ENCODE results near the gene SACM1L.
"Not testable (repeated sequence)": the region's sequence is repeated elsewhere in the genome, so short reads cannot be mapped to it uniquely, and the experiment has no call there.

The SACM1L gene

DNA sequence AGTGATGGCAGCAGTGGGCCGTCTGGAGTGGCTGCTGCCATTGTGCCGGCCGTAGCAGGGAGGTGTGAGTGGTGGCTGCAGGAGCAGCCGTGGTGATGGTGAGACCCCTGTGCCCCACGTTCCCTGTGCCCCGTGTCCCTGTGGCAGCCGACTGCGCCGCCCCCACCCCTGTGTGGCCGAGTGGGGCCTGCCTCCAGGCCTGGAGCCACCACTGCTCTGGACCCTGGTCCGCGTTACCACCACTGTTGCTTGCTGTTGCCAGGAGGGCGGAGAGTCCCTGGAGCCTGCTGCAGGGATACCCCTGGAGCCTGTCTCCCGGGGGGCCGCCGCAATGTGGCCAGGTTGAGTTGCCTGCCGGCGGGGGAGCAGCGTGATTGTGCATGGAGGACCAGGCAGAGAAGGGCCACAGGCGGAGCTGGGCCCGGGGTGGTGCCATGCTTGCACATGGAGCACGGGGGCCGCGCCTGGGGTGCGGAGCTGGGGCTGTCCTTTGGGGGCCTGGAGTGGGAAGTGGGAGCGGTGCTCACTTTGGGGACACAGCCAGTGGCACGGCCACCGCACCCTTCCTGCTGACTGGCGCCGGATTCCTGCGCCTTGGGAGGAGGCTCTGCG, 57.1 kb downstream of the SACM1L start:
- no peak for DNase-seq

DNA sequence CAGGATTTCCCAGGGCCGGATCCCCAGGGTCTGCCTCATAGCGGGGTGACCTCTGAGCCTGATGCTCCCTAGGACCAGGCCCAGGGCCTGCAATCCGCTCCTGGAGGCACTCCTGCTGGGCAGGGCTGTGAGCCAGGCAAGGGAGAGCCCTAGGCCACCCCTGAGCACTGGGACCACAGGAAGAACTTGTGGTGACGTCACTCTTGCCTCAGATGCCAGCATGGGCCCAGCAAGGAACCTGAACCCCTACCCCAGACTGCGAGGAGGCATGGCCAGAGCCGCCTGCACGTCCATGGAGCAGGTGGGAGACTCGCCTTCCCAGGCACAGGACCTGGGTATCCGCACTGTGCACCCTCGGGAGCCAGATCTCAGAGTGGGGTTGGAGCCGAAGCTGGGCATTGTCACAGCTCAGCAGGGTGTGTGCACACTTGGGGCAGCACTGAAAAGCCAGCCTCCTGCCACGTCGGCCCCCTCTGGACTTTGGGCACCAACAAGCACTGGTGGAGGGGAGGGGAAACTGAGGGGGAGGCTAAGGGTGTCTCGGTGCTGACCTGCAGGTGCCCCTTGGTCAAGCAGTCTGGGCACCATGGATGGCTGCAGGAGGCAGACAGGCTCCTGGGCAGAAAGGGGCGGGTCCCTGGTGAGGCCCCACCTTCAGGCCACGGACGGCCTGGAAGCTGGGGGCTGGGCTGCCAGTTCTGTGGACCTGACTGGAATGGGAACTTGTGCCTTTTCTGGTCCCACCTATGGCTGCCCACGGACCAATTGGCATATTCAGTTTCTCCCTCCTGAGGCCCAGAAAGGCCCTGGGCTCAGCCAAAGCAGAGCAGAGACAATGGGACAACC, 57.8 kb downstream of the SACM1L start:
- no peak for DNase-seq

DNA sequence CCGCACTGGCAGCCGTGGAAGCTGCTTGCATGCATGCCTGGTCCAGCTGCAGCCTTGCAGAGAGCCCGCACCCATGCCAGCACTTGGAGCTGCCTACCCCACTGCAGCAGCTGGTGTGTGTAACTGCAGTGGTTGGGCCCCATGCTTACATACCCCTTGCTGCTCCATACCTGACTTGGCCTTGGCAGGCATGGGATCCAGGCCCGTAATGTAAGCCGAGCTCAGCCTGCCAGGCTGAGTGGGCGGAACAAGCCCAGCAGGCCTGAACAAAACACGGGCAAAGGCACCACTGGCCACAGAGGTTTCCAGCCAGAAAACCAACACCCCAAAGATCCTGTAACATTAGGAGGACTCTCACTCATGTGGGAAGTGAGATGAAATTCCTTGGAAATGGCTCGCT, 58.9 kb downstream of the SACM1L start:
- no peak for DNase-seq

- DNase-seq = not testable (repeated sequence)
Measured at GRCh38 chr3:45749036-45749600, 59.9 kb downstream of the SACM1L start.

DNA sequence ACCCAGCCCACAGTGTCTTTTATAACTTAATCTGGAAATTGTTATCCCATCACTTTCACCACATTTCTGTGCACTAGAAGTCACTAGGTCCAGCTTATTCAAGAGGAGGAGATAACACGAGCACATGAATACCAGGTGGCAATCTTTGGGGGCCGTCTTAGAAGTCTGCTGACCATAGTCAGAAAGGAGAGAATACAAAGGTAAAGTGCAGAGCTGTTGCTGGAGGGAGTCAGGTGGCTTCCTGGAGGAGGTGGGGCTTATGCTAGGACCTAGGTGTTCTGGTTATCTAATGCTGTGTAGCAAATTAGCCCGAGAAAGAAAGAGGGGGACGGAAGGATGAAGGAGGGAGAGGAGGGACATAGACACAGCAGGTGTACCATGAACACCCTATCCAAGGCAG, 60.7 kb downstream of the SACM1L start:
- DNase-seq = no peak

DNA sequence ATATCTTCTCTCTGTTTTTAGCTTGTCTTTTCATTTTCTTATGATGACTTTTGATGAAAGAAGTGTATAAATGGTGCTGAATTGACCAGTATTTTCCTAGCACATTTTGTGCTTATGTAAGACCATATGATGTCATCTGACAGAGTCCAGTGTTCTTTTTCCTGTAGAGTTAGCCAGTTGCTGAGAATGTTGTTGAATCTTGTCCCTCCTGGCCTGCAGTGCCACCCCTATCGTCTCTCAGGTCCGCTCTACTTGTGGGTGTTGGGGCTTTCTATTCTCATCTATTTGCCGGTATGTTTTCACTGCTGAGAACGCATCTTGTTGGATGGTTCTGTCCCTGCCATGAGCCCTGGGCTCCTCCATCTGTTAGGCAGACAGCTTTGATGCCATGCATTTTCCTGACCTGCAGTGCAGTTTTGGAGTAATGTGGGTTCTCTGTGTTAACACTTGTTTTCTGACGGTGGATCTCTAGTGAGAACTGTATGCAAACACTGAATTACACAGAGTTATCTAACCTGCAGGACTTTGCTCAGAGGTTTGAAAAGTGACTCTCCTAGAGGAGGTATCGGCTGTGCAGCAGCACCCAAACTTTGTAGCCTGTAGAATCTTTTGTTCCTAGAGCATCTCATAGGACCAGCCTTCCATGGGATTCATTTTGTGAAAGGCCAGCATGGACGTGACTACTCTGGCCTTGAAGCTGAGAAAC, 62.5 kb downstream of the SACM1L start:
- DNase-seq = no peak

GRCh38 chr3:45753095-45753494, 63.9 kb downstream of the SACM1L start:
- no peak for DNase-seq

DNA sequence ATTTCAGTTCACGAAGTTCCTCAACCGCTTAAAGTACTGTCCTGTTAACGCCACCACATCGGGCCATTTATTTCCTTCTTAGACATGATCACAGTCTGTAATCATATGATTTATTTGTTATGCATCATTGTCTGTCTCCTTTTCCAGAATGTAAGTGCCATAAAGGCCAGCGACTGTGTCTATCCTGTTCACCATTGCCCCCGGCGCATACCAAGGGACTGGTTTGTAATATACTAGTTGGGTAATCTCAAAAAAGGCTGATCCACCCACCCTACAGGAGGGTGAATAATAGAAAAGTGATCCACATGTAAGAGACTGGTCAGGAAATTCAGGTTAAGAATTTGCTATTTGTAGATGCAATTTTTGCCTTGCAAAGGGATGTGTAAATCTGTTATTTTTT, 65.3 kb downstream of the SACM1L start:
- no peak for DNase-seq

DNA sequence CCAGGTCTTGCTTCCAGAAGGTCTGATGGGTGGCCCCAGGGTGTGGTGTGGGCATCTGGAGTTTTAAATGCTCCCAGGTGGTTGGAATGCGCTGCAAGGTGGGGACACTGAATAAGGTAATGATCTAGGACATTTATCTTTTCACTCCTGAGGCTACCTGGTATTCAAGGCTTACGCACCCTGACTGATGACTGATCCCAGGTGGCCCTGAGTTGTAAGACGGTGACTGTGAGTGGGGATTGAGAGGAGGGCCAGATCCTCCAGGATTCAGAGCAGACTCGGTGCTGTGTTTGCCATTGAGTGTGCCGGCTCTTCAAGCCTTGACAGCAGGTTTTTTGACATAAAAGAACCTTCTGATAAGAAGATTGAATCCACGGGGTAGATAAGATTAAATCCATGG, 66.9 kb downstream of the SACM1L start:
- DNase-seq = no peak

- not testable (repeated sequence) for DNase-seq
Measured at GRCh38 chr3:45757141-45757540, 67.9 kb downstream of the SACM1L start.

GRCh38 chr3:45758871-45759270, 69.7 kb downstream of the SACM1L start:
- no peak for DNase-seq

DNA sequence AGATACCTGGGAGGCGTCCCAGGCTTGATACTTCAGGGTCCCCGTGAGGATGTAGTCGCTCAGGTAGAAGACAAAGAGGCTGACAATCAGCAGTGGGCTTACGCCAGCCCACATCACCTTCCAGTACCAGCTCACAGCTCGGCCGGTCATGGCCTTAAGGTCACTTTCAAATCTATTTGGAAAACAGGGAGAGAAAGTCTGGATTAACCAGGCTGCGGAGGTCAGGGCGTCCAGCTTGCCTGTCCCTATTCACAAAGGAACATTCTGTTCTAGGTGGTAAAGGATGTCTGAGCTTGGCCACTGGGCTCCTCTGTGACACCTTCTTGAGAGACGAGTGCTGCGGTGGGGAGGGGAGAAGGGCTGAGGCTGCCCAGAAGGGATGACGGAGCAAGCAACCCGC, 70.7 kb downstream of the SACM1L start:
- no peak for DNase-seq

DNA sequence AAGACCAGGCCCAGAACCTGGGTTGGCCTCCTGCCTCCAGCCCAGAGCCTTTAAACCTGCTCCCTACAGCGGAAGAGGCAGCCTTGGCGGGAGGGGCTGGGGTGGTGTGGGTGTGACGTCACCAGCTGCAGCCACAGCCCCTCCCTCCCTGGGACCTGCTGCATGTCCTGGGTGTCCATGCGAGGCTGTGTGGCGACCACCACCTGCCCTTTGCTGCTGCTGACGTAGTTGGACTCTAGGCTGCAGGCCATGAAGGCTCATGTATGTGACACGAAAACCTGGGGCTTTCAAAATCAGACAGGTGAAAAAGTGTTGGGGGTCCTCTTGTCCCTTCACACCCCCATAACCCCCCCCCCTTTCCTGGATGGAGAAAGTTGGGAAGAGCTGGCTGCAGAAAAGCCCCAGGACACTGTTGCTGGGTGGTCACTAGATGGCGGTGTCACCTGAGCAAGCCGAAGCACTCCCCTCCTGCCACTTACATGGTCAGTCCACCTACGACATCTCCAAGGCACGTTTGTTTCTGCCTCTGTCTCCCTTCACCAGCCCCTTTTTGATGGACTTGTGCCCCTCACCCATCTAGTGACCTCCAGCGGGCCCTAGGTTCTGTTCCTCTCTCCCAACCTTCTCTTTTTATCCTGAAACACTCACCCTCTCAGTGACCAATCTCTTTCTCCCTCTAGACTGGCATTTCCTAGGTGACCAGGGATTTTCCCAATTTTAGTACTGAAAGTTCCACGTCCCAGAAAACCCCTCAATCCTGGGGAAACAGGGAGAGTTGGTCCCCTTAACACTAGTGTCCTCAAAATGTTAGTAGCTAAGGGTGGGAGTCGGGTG, 71.9 kb downstream of the SACM1L start:
- DNase-seq = peak; percentile 5

GRCh38 chr3:45761831-45762230, 72.6 kb downstream of the SACM1L start:
- DNase-seq = no peak

DNA sequence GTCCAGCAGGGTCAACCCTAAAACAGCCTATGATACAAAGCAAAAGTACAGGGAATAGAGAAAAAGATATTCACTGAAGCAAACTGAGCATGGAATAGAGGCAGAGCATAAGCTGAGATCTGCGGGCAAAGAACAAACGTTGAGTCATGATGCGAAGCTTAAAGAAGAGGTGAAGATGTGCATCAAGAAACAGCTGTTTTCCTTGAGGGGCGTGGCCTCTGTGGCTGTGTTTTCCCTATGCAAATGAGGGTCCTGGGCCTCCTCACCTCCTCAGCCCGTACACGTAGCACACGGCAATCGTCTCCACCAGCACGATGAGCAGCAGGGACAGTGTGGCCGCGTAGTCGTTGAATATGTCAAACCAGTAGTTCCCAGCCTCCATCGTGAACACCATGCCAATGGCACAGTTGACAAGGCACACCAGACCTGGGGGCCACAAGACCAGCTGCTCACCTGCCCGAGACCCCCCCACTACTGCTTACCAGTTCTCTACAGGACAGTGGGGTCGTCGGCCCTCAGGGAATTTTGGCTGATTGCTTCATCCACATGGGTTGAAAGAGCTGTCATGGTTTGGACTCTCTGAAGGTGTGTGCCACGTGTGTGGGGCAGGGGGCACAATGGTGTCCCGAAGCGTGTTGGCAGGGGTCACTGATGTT, 73.6 kb downstream of the SACM1L start:
- no peak for DNase-seq

GRCh38 chr3:45763303-45763675, 74.1 kb downstream of the SACM1L start:
- no peak for DNase-seq

DNA sequence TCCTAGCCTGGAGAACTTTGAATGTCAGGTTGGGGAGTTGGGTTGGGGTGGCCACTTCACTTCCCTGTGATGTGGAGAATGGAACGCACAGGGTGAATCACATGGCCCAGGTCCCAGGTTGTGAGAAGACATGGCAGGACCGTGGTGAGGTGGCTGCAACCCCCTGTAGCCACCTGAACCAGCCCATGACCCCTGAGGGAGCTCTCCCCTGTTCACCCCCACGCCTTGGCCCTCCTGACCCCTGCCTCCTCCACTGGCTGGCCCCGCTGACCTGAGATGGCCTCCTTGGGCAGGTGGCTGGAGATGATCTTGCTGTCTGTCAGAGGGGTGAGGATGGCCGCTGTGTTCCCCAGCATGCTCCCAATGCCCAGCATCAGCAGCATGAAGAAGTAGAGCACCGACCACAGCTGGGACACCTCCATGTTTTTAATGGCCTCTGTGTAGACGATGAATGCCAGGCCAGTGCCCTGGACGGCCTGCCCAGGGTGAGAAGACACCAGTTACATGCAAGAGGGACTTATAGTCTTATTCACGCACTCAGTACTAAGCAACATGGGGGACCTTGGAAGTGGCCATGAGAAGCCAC, 76.2 kb downstream of the SACM1L start:
- DNase-seq = no peak

DNA sequence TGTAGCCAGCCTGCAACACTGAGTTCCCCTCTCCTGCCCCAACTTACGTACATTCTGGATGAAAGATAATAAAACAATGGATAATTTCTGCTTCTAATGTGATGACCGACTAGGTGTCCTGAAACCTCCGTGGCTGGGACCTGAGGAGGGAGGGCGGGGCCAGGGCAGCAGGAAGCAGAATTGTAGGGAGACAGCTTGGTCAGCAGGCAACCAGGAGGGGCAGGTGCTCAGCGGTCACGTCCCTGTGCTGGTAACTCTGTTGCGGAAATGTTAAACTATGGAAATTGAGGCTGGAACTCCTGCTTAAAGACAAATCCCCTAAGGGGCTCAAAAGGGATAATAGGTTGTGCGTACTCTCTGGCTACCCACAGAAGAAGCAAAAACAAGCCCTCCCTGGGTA, 76.8 kb downstream of the SACM1L start:
- no peak for DNase-seq

DNA sequence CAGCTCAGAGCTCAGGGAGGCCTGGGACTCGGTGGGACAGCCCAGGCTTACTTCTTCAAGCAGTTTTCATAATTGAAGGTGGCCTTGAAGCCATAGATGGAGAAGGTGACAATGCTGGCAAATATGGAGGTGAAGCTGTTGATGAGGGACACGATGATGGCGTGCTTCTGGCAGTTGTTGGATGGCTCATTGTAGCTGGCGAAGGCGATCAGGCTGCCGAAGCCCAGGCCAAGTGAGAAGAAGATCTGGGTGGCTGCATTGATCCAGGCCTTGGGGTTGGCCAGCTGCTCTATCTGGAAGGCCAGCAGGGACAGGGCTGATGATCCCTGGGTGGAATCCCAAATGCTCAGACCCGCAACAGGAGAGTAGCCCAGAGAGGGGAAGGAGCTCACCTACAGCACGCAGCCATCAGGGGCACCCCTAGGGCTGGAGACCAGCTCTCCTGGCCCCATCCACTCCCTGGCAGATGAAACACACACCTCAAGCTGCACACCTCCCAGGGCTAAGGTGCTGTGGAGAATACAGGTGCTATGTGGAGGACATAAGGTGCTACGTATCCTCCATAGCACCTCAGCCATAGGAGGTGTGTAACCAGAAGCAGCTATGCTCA, 82.1 kb downstream of the SACM1L start:
- no peak for DNase-seq

DNA sequence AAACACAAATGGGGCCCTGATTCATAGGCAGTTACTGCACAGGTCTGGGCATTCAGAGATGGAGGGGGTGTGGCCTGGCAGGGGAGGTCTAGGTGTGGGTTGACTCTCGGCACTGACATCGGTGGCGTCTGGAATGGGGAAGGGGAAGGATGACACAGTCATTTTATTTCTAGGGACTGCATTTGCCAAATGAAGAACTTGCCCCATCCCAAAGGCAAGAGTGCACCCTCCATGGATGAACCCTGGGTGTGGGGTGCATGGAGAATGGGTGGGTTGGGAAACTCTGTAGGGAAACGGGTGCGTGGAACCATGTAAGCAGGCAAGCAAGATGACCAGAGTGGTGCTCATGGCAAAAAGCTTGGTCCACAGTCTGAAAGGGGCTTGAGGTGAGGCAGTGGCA, 82.6 kb downstream of the SACM1L start:
- DNase-seq = no peak

- DNase-seq = no peak
Measured at GRCh38 chr3:45772341-45773035, 83.3 kb downstream of the SACM1L start.

All from activated T-cell treated with anti-CD3 and anti-CD28 coated beads for 4 hours (primary cell).